Measurements from ENCODE around the gene MAGEB4. TPM values are rescaled to one million over a fixed set of nuclear protein-coding genes. Genes with fewer than 3 reads are reported as not detected.

MAGEB4 gene
- total and polyA plus RNA-seq, 10 of the 15 experiments (the other 5 are each of a cell fraction or from before 2014, with no cell fraction given): 0.04 TPM; not detected in 9

- TF ChIP-seq REST (IDR thresholded peaks at IDR 0.05; ENCODE audit: low read depth, low read length) (no peak), TCF12 (IDR thresholded peaks at IDR 0.05; ENCODE audit: low read depth, low read length) (no peak)
Observed at GRCh38 chrX:30228526-30228925, 13.3 kb upstream of the MAGEB4 start (continued).

- in situ Hi-C loops (cut with MboI) (no loop called here), intact Hi-C loops (cut with micrococcal nuclease; ENCODE audit: unreplicated experiment) (no loop called here)
- Histone ChIP-seq H3K9ac (ENCODE audit: control insufficient read depth, insufficient read depth, low read length) (no peak within 1 kb of the TSS), H3K4me3 (no peak within 1 kb of the TSS), H2AFZ (ENCODE audit: control insufficient read depth, low read depth, low read length) (no peak within 1 kb of the TSS), H3K27me3 (replicated peaks in 1 of 2; ENCODE audit: control insufficient read depth in 2 of 2, insufficient read depth in 2 of 2, low read length in 1 of 2) (no peaks in the 10 kb centered on the region), H3K36me3 (ENCODE audit: control insufficient read depth in 2 of 2, insufficient read depth in 2 of 2, low read length in 1 of 2) (no peaks in the 10 kb centered on the region), H4K20me1 (ENCODE audit: control insufficient read depth, insufficient read depth) (no peaks in the 10 kb centered on the region), H3K4me1 (ENCODE audit: control insufficient read depth, insufficient read depth, low read length) (no peaks in the 10 kb centered on the region), H3K9me3 (replicated peaks; ENCODE audit: control insufficient read depth, insufficient read depth, low read length) (no peaks in the 10 kb centered on the region), H3K27ac (ENCODE audit: control insufficient read depth, insufficient read depth) (no peak within 1 kb of the TSS), H3K4me2 (ENCODE audit: control insufficient read depth, insufficient read depth) (no peak within 1 kb of the TSS), H3K79me2 (ENCODE audit: control insufficient read depth, insufficient read depth, low read length) (no peaks in the 10 kb centered on the region)
- CTCF ChIA-PET: no interaction called here
- RAD21 ChIA-PET (ENCODE audit: unreplicated experiment): no interaction called here
- DNase-seq (ENCODE audit: low read depth, low spot score) (no peak), FAIRE-seq (no peak), ATAC-seq (no peak)
- SMC1A ChIA-PET (ENCODE audit: uncharacterized antibody, unreplicated experiment): no interaction called here
- no TSS peak for BruUV-seq (replicated peaks)
- 40% methylated on average over 4 of the region's 4 CpGs for WGBS (ENCODE audit: insufficient coverage, insufficient replicate concordance, low lambda C conversion rate, missing lambda C conversion rate)
- POLR2A ChIA-PET: no interaction called here
- no peak for TF ChIP-seq NR2F1 (conservative IDR thresholded peaks at IDR 0.05)
- no peak for TF ChIP-seq JUNB (IDR thresholded peaks at IDR 0.05)
- no peak for TF ChIP-seq PBX3 (IDR thresholded peaks at IDR 0.05; ENCODE audit: insufficient replicate concordance, low read depth, low read length)
- no peak for TF ChIP-seq STAT1 (conservative IDR thresholded peaks at IDR 0.05)
- no peak for TF ChIP-seq CUX1 (IDR thresholded peaks at IDR 0.05; ENCODE audit: insufficient replicate concordance, low read depth, low read length)
- no peak for TF ChIP-seq ZBTB11 (CRISPR knock-in tag; IDR thresholded peaks at IDR 0.05)
- TF ChIP-seq BRCA1 (IDR thresholded peaks at IDR 0.05; ENCODE audit: low read depth, low read length): no peak
- no peak for TF ChIP-seq HDGF (IDR thresholded peaks at IDR 0.05)
Observed at GRCh38 chrX:30230395-30230794, 11.4 kb upstream of the MAGEB4 start, which contains the start of gene MAGEB3. Gene MAGEB3 (plus strand): TSS chrX:30230657. CDS start chrX:30235925, 5,268 bp downstream.

Measured in GM12878 (cell line).